Caki2 (cell line): ENCODE data around the gene GAS2L3. TPM values are rescaled to one million over a fixed set of nuclear protein-coding genes. Genes with fewer than 3 reads are reported as not detected.

Experiments used
- total RNA-seq: library from RNA; depleted of rRNA; stranded (reverse); fragments of >200 nt; shearing (Covaris generic); gene quantifications from 2 replicates; pipeline ENCODE4 v1.2.3, GENCODE V29; 2014; ENCODE audit warnings: low replicate concordance; rRNA removed

The GAS2L3 gene
- total RNA-seq, 1 experiment from 2014 or later, result 16.3 TPM

Other genes with a start within 250 kb of the GAS2L3 start
- not detected in 2 replicates for gene SLC17A8, start 216.6 kb upstream of the GAS2L3 start, total RNA-seq
- gene NR1H4, start 99.8 kb upstream of the GAS2L3 start, total RNA-seq, result 10.7 and 12.4 TPM in 2 replicates
- gene ANO4, start 221.1 kb downstream of the GAS2L3 start, total RNA-seq, result 12.6 TPM in 1 of 2 replicates, not detected in the other